Ishikawa (cell line): ENCODE measurements around the gene TRAIP.

Source experiments
- REST ChIP-seq: IDR thresholded peaks from 2 replicates; pipeline ENCODE4 v1.6.1; 2012; ENCODE audit warnings: low read depth, mild to moderate bottlenecking
- TCF12 ChIP-seq: IDR thresholded peaks from 2 replicates; pipeline ENCODE4 v1.6.1; 2012; ENCODE audit warnings: low read depth
- ZBTB7A ChIP-seq: IDR thresholded peaks from 2 replicates; pipeline ENCODE4 v1.6.1; 2012; ENCODE audit warnings: low read depth

GRCh38 chr3:49812916-49813496 lies 43.4 kb downstream of the TRAIP start:
- TF ChIP-seq REST (no peak), TCF12 (no peak), ZBTB7A (no peak)
